SK-N-SH treated with all-trans-retinoic acid at 6 μM for 48 hours (cell line): ENCODE measurements around the gene RAB36.

Source experiments
- ATAC-seq: fragments of 200-7000 bp; cut with Tn5 transposase; 3 replicates; pipeline ENCODE4 v1.9.1; 2020; ENCODE audit warnings: mild to moderate bottlenecking, moderate library complexity
- ARNTL ChIP-seq: fragments of 450-650 bp; formaldehyde crosslinking; IDR thresholded peaks from 2 replicates; pipeline ENCODE4 v1.5.0; 2020; ENCODE audit warnings: low read depth, mild to moderate bottlenecking, moderate library complexity, borderline replicate concordance
- BACH2 ChIP-seq: fragments of 250-450 bp; sonication (Bioruptor Pico); IDR thresholded peaks from 2 replicates; pipeline ENCODE4 v1.9.0; 2021; ENCODE audit warnings: mild to moderate bottlenecking, borderline replicate concordance
- CREB5 ChIP-seq: fragments of 250-450 bp; sonication (Bioruptor Pico); IDR thresholded peaks from 2 replicates; pipeline ENCODE4 v1.5.1; 2020; ENCODE audit warnings: low read depth, mild to moderate bottlenecking, moderate library complexity
- CSDC2 ChIP-seq: fragments of 250-450 bp; sonication (Bioruptor Pico); IDR thresholded peaks from 2 replicates; pipeline ENCODE4 v1.5.0; 2020; ENCODE audit warnings: mild to moderate bottlenecking, moderate library complexity
- CSRNP3 ChIP-seq: fragments of 250-450 bp; sonication (Bioruptor Pico); IDR thresholded peaks from 2 replicates; pipeline ENCODE4 v1.5.1; 2021; ENCODE audit warnings: mild to moderate bottlenecking, moderate library complexity
- ESRRG ChIP-seq: fragments of 250-450 bp; sonication (Bioruptor Pico); IDR thresholded peaks from 2 replicates; pipeline ENCODE4 v1.6.1; 2021; ENCODE audit warnings: mild to moderate bottlenecking
- GLIS3 ChIP-seq: fragments of 250-450 bp; sonication (Bioruptor Pico); IDR thresholded peaks from 2 replicates; pipeline ENCODE4 v1.5.0; 2020; ENCODE audit warnings: mild to moderate bottlenecking, moderate library complexity
- ISL1 ChIP-seq: fragments of 250-450 bp; sonication (Bioruptor Pico); IDR thresholded peaks from 2 replicates; pipeline ENCODE4 v2.1.2; 2022; ENCODE audit warnings: mild to moderate bottlenecking, moderate library complexity
- OSR1 ChIP-seq: fragments of 250-450 bp; sonication (Bioruptor Pico); IDR thresholded peaks from 2 replicates; pipeline ENCODE4 v1.8.0; 2022; ENCODE audit warnings: moderate library complexity, mild to moderate bottlenecking, inconsistent platforms
- PATZ1 ChIP-seq: fragments of 250-450 bp; sonication (Bioruptor Pico); IDR thresholded peaks from 2 replicates; pipeline ENCODE4 v1.8.0; 2020; ENCODE audit warnings: mild to moderate bottlenecking, moderate library complexity, borderline replicate concordance
- RARB ChIP-seq: fragments of 250-450 bp; sonication (Bioruptor Pico); IDR thresholded peaks from 2 replicates; pipeline ENCODE4 v1.8.0; 2021; ENCODE audit warnings: mild to moderate bottlenecking, moderate library complexity
- SNAI2 ChIP-seq: fragments of 250-450 bp; sonication (Bioruptor Pico); IDR thresholded peaks from 2 replicates; pipeline ENCODE4 v1.5.0; 2020; ENCODE audit warnings: mild to moderate bottlenecking, moderate library complexity
- TCF4 ChIP-seq: fragments of 250-450 bp; sonication (Bioruptor Pico); IDR thresholded peaks from 2 replicates; pipeline ENCODE4 v1.8.0; 2021; ENCODE audit warnings: mild to moderate bottlenecking, moderate library complexity, borderline replicate concordance
- TSHZ2 ChIP-seq: fragments of 250-450 bp; sonication (Bioruptor Pico); IDR thresholded peaks from 2 replicates; pipeline ENCODE4 v1.5.0; 2020; ENCODE audit warnings: mild to moderate bottlenecking, moderate library complexity
- ZC3H10 ChIP-seq: fragments of 250-450 bp; sonication (Bioruptor Pico); IDR thresholded peaks from 2 replicates; pipeline ENCODE4 v1.5.1; 2021; ENCODE audit warnings: mild to moderate bottlenecking, moderate library complexity
- ZFP3 ChIP-seq: fragments of 250-450 bp; sonication (Bioruptor Pico); IDR thresholded peaks from 2 replicates; pipeline ENCODE4 v1.5.0; 2020; ENCODE audit warnings: mild to moderate bottlenecking, moderate library complexity
- ZFP30 ChIP-seq: fragments of 450-650 bp; formaldehyde crosslinking; IDR thresholded peaks from 2 replicates; pipeline ENCODE4 v1.5.0; 2022; ENCODE audit warnings: mild to moderate bottlenecking, moderate library complexity
- ZNF565 ChIP-seq: fragments of 450-650 bp; formaldehyde crosslinking; conservative IDR thresholded peaks from 2 replicates; pipeline ENCODE4 v1.5.0; 2020; ENCODE audit warnings: low read depth, mild to moderate bottlenecking, moderate library complexity
- ZNF70 ChIP-seq: fragments of 450-650 bp; formaldehyde crosslinking; IDR thresholded peaks from 2 replicates; pipeline ENCODE4 v1.5.0; 2020; ENCODE audit warnings: mild to moderate bottlenecking, moderate library complexity
- ZNF8 ChIP-seq: fragments of 450-650 bp; formaldehyde crosslinking; IDR thresholded peaks from 2 replicates; pipeline ENCODE4 v1.5.0; 2020; ENCODE audit warnings: mild to moderate bottlenecking, moderate library complexity

The RAB36 gene

GRCh38 chr22:23108249-23109078 lies 36.8 kb upstream of the RAB36 start:
- no peak for ATAC-seq
- TF ChIP-seq RARB (no peak), ZFP30 (CRISPR knock-in tag) (no peak), ESRRG (CRISPR knock-in tag) (no peak), TCF4 (CRISPR knock-in tag) (no peak), ARNTL (CRISPR knock-in tag) (no peak), CREB5 (CRISPR knock-in tag) (no peak), BACH2 (CRISPR knock-in tag) (no peak), GLIS3 (no peak), TSHZ2 (CRISPR knock-in tag) (no peak), ZNF565 (CRISPR knock-in tag) (no peak), ISL1 (no peak), SNAI2 (CRISPR knock-in tag) (no peak)
- TF ChIP-seq, all 23 proteins: peak for 0

- ATAC-seq = no peak
- TF ChIP-seq ZNF565 (CRISPR knock-in tag) = no peak
- no peak for TF ChIP-seq ZC3H10 (CRISPR knock-in tag)
- TF ChIP-seq CSDC2 = no peak
- no peak for TF ChIP-seq ZNF8
- TF ChIP-seq ZFP3 = no peak
- no peak for TF ChIP-seq GLIS3
Measured at GRCh38 chr22:23109079-23109347, 36.3 kb upstream of the RAB36 start.

GRCh38 chr22:23109441-23109978 lies 35.8 kb upstream of the RAB36 start:
- TF ChIP-seq TSHZ2 (CRISPR knock-in tag) = no peak
- no peak for TF ChIP-seq OSR1 (CRISPR knock-in tag)
- TF ChIP-seq CSDC2 = no peak
- TF ChIP-seq ZFP30 (CRISPR knock-in tag) = no peak
- TF ChIP-seq ZNF565 (CRISPR knock-in tag) = no peak
- no peak for TF ChIP-seq RARB
- TF ChIP-seq ISL1 = no peak
- no peak for TF ChIP-seq ZNF70 (CRISPR knock-in tag)
- TF ChIP-seq, all 23 proteins: peak for 0
- no peak for ATAC-seq

GRCh38 chr22:23110190-23110921 lies 34.9 kb upstream of the RAB36 start:
- ATAC-seq = peak; percentile 22; the same call in 2 of the 3 replicates
- TF ChIP-seq SNAI2 (CRISPR knock-in tag) (no peak), GLIS3 (no peak), RARB (no peak)

- no peak; the same call in 2 of the 3 replicates for ATAC-seq
- TF ChIP-seq BACH2 (CRISPR knock-in tag) (no peak), CSRNP3 (CRISPR knock-in tag) (no peak), PATZ1 (CRISPR knock-in tag) (no peak), ESRRG (CRISPR knock-in tag) (no peak), ZFP3 (no peak), ZNF70 (CRISPR knock-in tag) (no peak), RARB (no peak), GLIS3 (no peak), ARNTL (CRISPR knock-in tag) (no peak)
Measured at GRCh38 chr22:23110922-23111527, 34.3 kb upstream of the RAB36 start.
